T-helper 2 cell (primary cell): ENCODE results near the gene SLC37A1.

Source experiments
- DNase-seq, 5 experiments: peaks; one replicate each; pipeline versions ENCODE4 v3.0.0 to v3.0.0-alpha.2; 2012 to 2022

The SLC37A1 gene

DNA sequence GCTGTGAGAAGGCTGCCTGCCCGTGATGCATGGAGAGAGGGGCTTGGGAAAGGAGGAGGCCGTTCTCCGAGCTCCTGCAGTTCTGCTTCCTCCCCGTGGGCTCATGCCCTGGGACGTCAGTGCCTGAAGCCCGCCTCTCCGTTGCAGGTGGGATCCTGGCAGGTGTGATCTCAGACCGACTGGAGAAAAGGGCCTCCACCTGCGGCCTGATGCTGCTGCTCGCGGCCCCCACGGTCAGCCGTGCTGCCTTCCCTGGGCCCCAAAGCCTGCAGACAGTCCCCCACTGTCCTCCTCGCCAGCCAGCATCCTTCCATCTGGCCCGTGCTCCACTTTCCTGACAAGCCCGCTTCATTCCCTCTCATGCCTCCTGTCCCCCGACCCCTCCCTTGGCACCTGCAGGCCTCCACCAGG, 50.9 kb downstream of the SLC37A1 start:
- no peak for DNase-seq

DNA sequence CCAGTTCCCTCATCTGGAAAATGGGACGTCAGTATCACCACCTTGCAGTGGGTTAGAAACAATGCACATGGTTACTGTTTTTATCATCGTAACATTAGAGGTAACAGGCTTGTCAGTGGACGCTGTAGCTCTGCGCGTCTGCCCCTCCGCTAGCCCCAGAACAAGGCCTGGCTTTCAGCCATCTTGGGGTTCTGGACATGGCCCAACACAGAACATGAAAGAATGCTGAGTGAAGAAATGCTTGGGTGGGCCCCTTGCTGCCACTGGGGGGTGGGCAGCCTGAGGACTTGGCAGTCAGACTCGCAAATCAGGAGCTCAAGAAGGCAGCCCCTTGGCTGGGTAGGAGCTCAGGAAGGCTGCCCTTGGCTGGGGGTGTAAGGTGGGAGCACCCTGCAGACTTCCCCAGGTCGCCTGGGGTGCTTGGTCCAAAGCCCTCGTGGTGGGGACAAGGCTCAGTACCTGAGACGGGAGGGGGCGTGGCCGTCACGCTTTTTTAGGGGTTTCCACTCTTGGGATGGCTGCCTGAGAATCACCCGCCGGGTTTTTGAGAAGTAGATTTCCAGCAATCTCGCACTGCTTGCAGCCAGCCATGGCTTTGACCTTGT, 51.7 kb downstream of the SLC37A1 start:
- DNase-seq = no peak

DNA sequence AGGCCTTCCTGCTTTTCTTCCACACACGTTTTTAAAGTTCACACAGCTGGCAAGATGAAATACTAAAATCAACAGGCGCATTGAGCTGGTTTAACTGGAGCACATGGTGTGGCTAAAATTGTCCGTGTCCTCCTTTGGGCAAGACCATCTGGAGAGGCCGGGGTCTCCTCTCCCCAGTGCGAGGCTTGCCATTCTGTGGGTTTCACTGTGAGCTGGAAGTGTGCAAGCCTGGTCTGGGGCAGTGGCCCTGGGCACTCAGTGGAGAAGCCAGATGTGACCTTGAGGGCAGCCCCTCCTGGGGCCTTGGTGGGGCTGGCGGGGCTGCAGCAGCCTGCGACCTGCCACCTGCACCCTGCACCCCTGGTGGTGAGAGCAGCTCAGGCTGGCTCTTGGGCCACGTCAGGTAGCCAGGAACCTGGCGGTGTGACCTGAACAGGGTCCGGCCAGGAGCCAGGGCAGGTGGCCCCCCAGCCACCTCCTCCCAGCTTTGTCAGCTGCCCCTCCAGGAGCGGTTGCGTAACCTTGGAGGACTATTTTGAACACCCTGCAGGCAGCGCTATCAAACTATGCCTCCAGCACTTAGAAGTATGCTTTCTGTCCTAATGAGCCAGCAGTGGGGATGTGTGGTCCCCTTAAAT, 52.4 kb downstream of the SLC37A1 start:
- DNase-seq = no peak

DNA sequence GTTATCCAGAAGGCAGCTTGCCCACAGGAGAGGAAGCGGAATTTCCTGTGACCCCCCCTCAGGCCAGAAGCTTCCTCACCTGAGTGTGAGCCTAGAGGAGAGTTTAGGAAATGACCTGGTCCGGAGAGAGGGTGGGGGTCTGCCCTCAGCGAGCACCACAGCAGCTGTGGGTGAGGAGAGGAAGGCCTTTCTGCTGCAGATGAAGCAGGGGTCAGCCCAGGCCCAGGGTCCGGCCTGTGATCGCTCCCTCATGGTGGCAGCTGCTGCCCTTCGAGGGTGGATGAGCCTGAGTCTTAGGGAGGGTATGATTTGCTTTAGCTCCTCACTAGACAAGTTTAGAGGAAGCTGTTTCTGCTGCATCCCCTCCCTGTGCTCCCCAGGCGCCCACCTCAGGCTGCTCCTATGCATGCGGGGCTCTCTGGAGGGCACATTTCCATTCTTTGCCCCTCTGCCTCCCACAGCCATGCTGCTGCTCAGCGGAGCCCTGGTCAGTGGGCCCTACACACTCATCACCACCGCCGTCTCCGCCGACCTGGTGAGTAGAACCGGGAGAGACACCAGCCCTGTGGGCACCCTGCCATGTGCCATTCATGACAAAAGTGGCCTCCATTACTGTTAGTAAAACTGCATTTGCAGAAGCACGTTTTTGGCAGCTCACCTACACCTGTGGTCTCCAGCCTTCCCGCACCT, 53.0 kb downstream of the SLC37A1 start:
- no peak for DNase-seq

DNA sequence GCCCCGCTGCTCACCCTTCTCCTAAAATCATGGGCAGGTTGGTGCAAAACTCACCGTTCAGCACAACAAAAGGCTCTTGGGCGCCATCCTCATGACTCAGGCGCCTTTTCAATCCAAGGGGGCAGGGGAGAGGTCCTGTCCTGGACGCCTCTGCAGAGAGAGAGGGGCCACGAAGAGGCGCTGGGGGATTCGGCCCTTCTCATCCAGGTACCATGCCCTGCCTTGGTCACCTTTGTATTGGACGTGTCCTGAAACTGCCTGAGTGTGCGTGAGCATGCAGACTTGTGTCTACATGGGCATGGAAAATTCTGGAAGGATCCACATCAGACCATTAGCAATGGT, 53.5 kb downstream of the SLC37A1 start:
- DNase-seq = no peak

DNA sequence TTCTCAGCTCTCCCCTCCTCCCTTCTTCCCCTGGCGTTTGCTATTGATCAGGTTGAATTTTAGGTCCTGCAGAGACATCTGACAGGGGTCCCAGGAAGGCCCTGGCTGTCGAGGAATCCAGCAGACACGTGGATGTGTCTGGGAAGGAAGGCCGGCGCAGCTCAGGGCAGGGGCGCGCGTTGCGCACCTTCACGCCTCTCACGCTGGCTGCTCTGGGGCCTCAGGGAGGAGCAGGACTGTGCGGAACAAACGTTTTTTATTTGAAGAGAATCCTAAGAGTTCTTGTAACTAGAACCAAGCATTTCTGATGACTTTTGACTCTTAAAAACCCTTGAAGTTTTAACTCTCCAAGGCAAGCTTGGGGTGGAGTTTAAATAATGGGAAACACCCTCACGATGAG, 54.2 kb downstream of the SLC37A1 start:
- no peak for DNase-seq

DNA sequence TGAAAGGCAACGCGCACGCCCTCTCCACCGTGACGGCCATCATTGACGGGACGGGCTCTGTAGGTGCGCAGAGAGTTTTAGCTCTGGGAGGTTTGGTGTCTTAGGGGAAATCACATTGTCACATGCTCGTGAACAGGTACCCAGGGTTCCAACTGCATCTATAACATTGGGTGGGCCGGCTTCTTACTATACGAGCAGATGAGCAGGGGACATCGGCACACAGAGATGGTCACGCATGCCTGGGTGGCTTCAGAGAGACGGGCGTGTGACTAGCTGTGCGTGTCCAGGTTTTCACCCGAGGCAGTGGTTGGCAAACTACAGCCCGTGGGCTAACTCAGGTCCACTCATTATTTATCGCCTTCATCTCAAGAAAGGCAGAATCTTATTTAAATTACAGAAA, 54.7 kb downstream of the SLC37A1 start:
- DNase-seq = no peak

DNA sequence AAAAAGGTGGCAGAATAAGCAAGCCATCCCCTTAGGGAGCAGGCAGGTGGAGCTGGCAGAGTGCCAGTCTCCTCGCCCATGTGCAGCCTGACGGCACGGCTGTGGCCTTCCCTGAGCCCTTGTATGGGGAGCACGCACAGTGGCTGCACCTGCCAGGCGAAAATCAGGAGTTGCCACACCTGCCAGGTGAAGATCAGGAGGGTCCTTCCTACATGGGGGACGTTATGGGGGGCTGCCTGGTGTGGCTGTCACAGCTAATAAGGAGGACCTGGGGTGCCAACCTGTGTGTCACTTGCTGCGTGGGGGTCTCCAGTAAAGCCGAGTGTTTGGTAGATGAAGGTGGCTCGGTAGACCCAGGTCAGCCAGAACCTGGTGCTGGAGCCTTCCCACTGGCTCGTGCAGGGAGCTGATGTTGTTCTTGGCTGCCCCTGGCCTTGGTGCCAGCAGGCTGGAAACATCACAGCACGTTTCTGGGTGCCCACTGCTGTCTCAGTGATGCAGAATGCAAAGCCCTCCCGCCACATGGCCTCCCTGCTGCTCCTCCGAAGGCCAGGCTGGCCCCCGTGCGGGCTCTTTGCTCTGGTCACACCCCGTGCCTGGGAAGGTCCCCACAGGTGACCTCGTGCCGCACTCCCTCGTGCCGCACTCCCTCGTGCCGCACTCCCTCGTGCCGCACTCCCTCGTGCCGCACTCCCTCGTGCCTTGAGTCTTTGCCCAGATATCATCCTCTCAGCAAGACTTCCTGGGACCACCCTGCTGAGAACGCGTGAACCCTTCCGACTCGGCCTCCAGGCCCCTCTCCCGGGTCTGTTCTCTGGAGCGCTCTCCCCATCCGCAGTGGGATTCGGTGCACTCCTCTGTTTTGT, 55.4 kb downstream of the SLC37A1 start:
- DNase-seq = no peak

DNA sequence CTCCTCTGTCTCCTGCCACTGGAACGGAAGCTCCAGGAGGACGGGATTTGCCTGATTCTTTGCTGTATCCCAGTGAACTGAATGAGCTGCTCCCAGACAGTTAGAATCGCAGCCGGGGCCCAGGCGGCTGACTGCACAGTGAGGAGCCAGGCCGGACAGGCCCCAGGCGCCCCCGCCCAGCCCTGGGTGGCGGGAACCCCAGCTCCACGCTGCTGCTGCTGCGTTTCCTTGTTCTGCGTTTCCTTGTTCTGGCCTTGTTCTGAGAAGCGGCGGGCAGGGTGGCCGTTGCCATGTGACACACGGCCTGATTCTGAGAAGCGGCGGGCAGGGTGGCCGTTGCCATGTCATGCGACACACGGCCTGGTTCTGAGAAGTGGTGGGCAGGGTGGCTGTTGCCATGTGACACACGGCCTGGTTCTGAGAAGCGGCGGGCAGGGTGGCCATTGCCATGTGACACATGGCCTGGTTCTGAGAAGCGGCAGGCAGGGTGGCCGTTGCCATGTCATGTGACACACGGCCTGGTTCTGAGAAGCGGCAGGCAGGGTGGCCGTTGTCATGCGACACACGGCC, 56.2 kb downstream of the SLC37A1 start:
- DNase-seq = no peak

DNA sequence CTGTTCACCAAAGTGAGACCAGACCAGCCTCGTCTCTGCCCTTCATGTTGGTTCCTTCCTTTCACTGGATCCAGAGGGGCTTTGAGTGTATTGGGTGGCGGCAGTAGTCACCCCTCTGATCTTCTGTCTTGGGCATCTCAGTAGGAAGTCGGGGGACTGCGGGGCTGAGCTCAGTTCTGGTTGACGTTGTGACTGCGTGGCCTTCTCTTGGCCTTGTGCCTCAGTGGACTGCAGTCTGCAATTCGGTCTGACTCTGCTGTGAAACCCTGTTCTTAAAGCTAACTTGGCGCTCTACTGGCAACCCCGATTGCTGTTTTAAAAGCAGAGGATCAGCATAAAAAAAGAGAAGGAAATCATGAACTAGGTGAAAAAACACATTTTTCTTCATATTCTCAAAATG, 56.7 kb downstream of the SLC37A1 start:
- no peak for DNase-seq

DNA sequence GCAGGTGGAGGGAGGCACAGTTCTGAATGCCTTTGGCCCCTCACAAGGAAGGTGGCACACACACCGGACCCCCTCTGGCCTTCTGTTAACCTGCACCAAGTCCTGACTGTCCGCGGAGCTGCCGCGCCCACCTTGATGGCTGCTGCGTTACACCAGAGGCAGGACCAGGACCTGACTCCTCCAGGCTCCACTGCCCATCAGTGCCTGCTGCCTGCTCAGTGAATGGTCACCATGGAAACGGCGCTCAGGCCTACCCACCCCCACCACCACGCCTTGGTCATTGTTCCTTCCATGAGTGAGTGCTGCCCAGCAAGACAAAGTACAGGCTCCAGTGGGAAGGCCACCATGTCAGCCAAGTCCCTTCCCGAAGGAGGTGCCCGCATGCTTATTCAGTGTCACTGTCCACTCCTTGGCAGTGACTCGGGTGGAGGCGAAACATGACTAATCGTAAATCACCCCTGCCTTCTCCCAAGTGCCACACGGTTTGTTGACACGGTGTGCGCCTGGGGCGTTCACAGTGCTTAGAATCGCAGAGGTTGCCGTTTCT, 57.3 kb downstream of the SLC37A1 start:
- DNase-seq = no peak

DNA sequence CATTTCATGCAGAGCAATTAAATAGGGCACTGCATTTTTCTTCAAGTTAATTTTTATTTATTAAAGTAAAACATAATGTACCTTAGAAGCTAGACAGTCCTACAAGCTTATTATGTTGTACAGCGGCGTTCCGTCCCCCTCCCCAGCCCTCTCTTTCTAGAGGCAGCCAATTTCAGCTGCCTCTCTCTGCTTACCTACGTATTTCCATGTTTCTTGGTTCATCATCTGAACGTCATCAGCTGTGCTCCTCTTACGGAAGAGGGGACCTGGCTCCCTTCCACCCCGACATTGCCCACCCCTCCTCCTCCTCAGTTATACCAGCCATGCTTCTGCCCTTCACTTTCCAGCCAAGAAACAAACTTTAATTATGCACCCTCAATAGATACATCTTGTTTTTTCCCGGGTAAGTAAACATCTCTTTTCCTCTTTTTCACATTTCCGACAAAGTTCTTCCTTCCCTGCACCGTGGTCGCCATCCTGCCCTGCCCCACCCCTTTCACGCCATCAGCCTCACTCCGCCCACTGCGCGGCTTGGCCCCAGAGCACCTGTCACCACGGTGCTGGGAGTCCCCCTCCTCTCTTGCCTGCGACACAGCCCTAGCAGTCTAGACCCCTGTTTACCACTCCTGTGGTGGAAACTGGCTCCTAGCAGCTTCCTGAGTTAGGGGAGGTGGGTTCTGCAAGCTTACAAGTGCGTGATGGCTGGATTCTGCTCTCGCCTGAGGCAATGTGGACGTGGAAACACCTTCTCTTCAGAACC, 57.9 kb downstream of the SLC37A1 start:
- no peak for DNase-seq

DNA sequence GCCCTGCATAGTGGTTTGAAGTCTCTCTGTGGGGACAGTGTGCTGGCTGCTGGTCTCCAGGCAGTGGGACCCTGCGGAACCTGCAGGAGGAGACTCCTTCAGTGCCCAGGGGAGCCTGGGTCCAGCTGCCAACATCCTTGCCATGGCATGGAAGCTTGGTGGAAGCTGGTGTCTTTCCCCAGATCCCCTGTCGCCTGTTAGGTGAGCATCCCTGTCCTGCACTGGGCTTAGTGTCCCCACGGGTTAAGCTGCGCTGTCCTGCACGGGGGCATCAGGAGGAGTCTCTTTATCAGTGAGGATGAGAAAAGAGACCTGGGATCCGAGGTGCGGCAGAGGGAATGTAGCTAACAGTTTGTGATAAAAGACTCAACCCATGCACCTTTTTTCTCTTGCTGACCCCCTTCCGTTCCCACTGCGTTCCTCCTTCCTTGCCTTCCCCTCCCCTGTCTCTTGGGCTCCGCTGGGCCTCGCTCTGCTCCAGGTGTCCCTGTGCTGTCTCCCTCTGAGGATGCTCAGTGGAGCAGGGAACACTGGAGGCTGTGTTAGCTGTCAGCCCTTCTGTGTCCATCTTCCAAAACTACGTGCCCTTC, 59.3 kb downstream of the SLC37A1 start:
- DNase-seq = no peak

DNA sequence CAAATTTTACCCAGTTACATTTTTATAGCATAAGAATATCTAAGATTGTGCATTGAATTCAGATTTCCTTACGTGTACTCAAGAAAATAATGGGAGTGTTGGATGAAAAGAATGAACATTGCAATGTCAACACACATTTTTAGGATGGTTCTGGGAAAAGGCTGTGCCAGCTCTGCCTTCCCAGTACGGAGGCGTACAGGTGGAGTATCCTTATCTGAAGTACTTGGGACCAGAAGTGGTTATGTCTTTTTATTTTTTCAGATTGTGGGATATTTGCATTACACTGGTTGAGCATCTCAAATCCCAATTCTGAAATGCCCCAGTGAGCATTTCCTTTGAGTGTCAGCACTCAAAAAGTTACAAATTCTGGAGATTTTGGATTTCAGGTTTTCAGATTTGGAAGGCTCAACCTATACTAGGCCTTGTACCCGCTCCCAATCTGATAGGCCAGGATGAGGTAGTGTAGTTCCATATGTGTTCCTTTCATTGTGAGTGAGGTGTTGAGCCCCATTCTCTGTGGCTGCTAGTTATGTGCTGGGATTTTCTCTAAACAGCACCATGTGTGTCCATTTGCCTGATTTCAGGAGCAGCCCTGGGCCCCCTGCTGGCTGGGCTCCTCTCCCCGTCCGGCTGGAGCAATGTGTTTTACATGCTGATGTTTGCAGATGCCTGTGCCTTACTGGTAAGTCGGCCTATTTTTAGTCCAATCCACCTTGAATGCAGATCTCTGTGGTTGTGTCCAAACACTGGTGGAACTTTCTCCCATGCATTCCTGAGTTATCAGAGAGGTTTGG, 60.8 kb downstream of the SLC37A1 start:
- no peak for DNase-seq

DNA sequence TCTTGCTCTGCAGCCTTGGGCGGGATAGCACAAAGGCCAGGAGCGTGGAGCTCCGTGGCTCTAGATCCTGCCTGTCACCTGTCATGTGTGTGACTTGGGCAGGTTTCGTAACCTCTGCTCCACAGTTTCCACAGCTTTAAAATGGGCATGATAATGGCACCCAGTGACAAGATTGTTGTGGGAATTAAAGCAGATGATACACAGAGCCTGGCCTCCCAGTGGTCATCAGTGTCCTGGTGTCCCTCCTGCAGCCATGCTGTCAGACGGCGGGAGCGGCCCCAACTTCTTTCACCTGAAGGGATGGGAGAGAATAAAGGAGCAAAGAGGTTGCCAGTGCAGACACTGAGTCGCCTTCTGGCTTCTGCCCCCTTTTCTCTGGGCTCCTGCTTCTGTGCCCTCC, 61.5 kb downstream of the SLC37A1 start:
- no peak for DNase-seq

DNA sequence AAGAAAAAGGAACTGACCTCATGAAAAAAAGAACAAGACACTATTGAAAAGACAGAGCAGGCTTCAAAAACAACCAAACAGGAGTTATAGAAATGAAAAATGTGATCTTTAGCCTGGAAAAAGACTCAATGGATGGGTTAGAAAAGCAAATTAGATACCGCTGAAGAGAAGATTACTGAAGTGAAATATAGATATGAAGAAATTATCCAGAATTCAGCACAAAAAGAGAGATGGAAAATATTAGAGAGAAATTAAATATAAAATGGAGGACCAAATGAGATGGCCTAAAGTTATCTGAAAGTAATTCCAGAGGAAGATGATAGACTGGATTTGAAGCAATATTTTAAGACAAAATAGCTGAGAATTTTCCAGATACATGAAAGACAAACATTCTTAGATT, 63.0 kb downstream of the SLC37A1 start:
- no peak for DNase-seq

DNA sequence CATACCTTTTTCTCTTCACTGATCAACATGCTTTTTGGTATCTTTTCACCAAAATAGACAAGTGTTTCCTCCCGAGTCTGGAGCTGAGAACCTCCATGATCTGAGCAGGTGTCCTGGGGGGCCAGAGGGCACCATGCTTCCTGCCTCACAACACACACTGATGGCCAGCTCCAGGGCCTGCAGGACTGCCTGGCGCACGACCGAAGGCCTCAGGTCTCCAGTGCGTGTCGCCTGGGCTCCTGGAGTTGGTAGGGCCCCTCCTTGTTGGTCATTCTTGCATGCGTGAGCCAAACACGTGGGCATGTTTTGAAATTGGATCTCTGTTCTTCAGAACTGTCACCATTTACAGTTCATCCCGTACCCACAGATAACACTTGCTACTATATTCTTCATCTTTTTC, 64.4 kb downstream of the SLC37A1 start:
- DNase-seq = no peak

DNA sequence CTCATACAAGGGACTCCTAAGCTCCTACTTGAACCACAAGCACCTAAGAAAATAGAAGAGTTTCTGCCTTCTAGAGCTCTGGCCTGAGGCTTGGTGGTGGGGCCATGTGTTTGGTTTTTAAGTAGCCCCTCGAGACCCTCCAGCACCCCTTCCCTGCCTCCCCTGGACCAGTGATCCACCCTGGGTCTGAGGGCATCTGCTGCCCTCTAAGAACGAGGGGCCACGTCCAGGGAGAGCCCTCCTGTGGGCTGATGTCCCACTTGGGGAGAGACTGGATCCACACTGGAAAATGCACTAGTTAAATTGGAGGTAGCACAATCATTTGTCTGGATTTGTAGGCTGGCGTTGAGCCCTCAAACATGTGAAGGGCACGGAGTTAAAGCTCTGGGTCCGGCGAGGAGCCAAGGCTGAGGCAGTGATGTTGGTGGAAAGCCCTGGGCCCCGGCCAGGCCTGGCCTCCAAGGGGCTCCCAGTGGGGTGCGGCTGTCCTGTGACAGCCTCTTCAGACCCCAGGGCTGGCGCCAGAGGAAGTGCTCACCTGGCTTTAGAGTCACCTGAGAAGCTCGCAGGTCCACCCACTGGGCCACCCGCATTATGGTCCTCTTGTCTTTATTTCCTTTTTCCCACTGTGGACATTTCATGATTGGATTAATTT, 65.2 kb downstream of the SLC37A1 start:
- DNase-seq = no peak

DNA sequence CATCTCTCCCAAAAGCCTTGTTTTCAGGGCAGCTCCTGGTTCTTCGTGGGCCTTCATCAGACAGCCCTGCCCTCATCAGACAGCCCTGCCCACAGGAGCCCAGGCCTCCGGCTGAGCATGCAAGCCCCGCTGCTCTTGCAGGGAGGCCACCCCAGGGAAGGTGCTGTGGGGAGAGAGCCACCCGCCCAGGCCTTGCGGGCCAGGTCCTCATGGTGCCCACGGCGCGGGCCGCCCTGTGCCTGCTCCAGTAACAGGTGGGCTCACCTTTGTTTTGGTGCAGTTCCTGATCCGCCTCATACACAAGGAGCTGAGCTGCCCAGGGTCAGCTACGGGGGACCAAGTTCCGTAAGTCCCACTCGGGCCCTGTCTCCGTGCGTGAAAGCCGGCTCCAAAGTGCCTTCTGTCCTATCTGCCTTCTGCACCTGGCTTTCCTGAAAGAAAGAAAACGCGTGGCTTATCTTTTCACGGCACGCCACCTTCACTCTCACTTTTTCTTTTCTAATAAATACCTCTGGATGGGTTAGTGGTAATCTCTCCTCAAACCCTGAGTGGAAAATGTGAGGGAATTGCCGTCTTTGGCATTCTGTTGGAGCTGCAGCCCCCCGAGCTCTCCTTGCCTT, 65.9 kb downstream of the SLC37A1 start:
- no peak for DNase-seq
